ENCODE data around the gene NUF2. TPM values are rescaled to one million over a fixed set of nuclear protein-coding genes. Genes with fewer than 3 reads are reported as not detected.

Gene NUF2
- total and polyA plus RNA-seq, 2 of the 4 experiments (the other 2 are of a cell fraction), result 13.0 to 18.5 TPM

DNA sequence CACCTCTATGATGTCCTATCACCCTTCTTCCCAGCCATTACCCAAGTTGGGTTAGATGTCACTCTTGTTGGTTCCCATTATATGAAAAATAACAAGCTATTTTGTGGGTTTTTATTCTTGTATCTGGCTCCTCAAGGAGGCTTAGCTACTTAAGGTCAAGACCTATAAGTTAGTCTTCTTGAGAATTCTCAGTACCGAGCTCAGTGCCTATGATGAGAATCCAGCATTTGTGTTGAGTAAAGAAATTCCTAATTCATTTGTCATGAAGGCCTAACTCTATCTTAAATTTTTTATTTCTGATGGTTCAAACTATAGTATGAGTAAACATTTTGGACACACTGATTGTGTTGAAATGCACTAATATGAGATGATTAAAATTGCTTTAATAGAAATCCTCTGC is 15.9 kb downstream of the NUF2 start:
- Histone ChIP-seq H2BK120ac (ENCODE audit: low read depth, low read length) (no peak overlapping the region; the same call in 1 of the 2 replicates), H2BK20ac (ENCODE audit: low read depth, low read length) (peak overlapping the region; percentile 42; the same call in 1 of the 2 replicates), H3K4me2 (ENCODE audit: low read depth, low read length) (peak overlapping the region; percentile 52; the same call in 1 of the 2 replicates), H4K91ac (ENCODE audit: insufficient read depth, low read depth, low read length) (no peak overlapping the region), H3K23ac (ENCODE audit: low read depth, low read length) (peak overlapping the region; percentile 38), H3K9me3 (ENCODE audit: control insufficient read depth, insufficient read depth, low read length) (no peaks in the 10 kb centered on the region), H3K27ac (ENCODE audit: insufficient read depth, low read length) (peak overlapping the region; percentile 40; the same call in 1 of the 2 replicates), H2BK15ac (ENCODE audit: low read depth, low read length) (no peak overlapping the region), H3K27me3 (ENCODE audit: control insufficient read depth, insufficient read depth, low read length) (no peaks in the 10 kb centered on the region), H3K18ac (ENCODE audit: low read depth, low read length) (peak overlapping the region; percentile 54; the same call in 1 of the 2 replicates), H4K5ac (ENCODE audit: low read depth, low read length) (peak overlapping the region; percentile 71; the same call in 1 of the 2 replicates), H3K14ac (replicated peaks; ENCODE audit: low read depth, low read length) (no peak overlapping the region), H3K4me1 (ENCODE audit: control insufficient read depth, insufficient read depth, low read length) (no peaks in the 10 kb centered on the region; the same call in 1 of the 2 replicates), H3K4ac (ENCODE audit: low read depth, low read length) (no peak overlapping the region), H3K4me3 (ENCODE audit: insufficient read depth, low read depth, low read length) (no peak overlapping the region), H3K36me3 (ENCODE audit: control insufficient read depth, insufficient read depth, low read length) (no peaks in the 10 kb centered on the region), H3K9ac (ENCODE audit: low read depth, low read length) (no peak overlapping the region), H4K20me1 (ENCODE audit: insufficient read depth, low read length) (no peaks in the 10 kb centered on the region), H3K79me1 (ENCODE audit: low read depth in 1 of 2, low read length in 2 of 2) (peaks cover 3 to 11% of the 10 kb centered on the region in 2 experiments; a peak in 2 of 4 replicates), H2BK5ac (ENCODE audit: low read depth, low read length, poor library complexity, severe bottlenecking) (peak overlapping the region; percentile 76), H3K9me1 (ENCODE audit: insufficient read depth, low read length) (no peaks in the 10 kb centered on the region), H2AK5ac (ENCODE audit: low read depth, low read length) (no peak overlapping the region), H4K8ac (ENCODE audit: low read depth in 2 of 2, low read length in 2 of 2) (peak overlapping the region in 1 of 2 experiments; percentile 42; a peak in 1 of 4 replicates), H2AK9ac (replicated peaks; ENCODE audit: low read depth, low read length, poor library complexity) (no peak overlapping the region), H2AFZ (replicated peaks; ENCODE audit: low read length, poor library complexity) (no peak overlapping the region), H3K56ac (ENCODE audit: extremely low read depth, insufficient read depth, low read length) (no peak overlapping the region)
- BruUV-seq (replicated peaks), result no TSS peak
- TF ChIP-seq, protein P1, sequence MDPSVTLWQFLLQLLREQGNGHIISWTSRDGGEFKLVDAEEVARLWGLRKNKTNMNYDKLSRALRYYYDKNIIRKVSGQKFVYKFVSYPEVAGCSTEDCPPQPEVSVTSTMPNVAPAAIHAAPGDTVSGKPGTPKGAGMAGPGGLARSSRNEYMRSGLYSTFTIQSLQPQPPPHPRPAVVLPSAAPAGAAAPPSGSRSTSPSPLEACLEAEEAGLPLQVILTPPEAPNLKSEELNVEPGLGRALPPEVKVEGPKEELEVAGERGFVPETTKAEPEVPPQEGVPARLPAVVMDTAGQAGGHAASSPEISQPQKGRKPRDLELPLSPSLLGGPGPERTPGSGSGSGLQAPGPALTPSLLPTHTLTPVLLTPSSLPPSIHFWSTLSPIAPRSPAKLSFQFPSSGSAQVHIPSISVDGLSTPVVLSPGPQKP (IDR thresholded peaks at IDR 0.05; ENCODE audit: borderline replicate concordance, low read depth, low read length), result no peak
- ATAC-seq (ENCODE audit: low read depth), result peak; percentile 74
- no CpG with 5 or more reads among the region's 1 CpG for WGBS, 2 experiments (ENCODE audit: extremely low coverage in 2 of 2, insufficient read length in 1 of 2)
- POLR2A ChIA-PET (ENCODE audit: unreplicated experiment), result no interaction called here
- in situ Hi-C loops (cut with MboI; ENCODE audit: low sequenced_read_pairs), result no loop called here
- CTCF ChIA-PET, result interaction anchor here (0.8 kb wide), 1 partner anchor 14 kb away, joined by 4 read pairs; no protein-coding TSS in a partner anchor
- intact Hi-C loops (cut with micrococcal nuclease), result no loop called here
- peak; percentile 80 for DNase-seq
- dilution Hi-C loops (cut with HindIII; ENCODE audit: low sequenced_read_pairs, unreplicated experiment), result no loop called here
